ENCODE measurements around the gene MYO1C.

Gene MYO1C

DNA sequence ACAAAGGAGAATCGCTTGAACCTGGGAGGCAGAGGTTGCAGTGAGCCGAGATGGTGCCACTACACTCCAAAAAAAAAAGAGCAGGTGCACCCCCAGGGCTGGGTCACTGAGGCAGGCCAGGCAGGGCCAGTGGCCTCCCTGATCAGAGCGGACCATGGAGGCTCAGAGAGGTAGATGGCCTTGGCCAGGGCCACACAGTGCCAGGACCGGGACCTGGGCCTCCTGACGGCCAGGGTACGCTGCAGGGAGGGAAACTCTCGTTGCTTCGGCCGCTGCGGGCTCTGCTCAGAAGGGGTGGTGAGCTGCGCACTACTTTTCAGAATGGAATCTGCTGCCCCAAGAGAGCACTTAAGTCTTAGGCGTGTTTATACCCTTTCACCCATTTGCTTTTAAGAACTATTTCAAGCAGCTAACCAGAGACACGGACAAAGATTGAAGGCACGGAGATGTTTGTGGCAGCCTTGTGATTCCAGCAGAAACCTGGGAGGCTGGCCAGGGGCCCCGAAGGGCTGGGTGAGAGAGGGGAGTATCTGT is 17.1 kb downstream of the MYO1C start:
- no peak overlapping the region for H3K4me3 ChIP-seq (replicated peaks; ENCODE audit: low read depth, low read length)
- TF ChIP-seq, protein P1, sequence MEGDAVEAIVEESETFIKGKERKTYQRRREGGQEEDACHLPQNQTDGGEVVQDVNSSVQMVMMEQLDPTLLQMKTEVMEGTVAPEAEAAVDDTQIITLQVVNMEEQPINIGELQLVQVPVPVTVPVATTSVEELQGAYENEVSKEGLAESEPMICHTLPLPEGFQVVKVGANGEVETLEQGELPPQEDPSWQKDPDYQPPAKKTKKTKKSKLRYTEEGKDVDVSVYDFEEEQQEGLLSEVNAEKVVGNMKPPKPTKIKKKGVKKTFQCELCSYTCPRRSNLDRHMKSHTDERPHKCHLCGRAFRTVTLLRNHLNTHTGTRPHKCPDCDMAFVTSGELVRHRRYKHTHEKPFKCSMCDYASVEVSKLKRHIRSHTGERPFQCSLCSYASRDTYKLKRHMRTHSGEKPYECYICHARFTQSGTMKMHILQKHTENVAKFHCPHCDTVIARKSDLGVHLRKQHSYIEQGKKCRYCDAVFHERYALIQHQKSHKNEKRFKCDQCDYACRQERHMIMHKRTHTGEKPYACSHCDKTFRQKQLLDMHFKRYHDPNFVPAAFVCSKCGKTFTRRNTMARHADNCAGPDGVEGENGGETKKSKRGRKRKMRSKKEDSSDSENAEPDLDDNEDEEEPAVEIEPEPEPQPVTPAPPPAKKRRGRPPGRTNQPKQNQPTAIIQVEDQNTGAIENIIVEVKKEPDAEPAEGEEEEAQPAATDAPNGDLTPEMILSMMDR (IDR thresholded peaks at IDR 0.05; ENCODE audit: low read depth, low read length, missing control alignments) = no peak
- DNase-seq (ENCODE audit: extremely low read depth, low read depth) = no peak

DNA sequence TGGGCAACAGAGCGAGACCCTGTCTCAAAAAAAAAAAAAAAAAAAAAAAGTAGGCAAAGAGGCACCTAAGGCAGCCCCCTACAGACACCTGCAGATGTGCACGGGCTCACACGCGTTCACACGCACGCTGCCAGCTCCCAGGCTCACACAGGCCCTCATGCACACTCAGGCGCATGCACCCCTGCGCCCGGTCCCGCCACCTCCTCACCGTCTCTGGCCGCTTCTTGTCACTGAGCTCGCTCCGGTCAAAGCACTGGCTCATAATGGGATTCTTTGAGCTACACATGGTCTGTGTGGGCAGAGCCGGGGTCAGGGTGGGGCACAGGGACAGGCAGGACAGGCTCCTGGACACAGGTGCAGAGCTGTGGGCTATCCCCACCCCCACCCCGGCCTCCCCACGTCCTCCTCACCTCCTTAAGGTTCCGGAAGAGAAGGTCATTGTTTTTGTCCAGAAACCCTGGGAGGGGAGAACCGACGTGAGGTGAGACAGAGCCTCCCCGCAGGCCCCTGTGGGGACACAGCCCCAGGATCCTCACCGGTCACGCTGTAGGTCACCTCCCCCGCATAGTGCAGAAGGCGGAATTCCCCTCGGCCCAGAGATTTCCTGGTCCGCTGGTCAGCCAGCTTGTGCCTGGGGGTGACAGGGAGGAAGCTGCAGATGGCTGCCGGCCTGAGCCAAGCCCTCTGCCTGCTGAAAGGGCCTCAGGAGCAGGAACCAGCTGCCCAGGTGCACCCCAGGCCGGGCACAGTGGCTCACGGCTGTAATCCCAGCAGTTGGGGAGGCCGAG is 17.9 kb downstream of the MYO1C start:
- H3K4me3 ChIP-seq (replicated peaks; ENCODE audit: low read depth, low read length) = no peak overlapping the region
- no peak for DNase-seq (ENCODE audit: extremely low read depth, low read depth)
- TF ChIP-seq, protein P1 (IDR thresholded peaks at IDR 0.05; ENCODE audit: low read depth, low read length, missing control alignments) = no peak

DNA sequence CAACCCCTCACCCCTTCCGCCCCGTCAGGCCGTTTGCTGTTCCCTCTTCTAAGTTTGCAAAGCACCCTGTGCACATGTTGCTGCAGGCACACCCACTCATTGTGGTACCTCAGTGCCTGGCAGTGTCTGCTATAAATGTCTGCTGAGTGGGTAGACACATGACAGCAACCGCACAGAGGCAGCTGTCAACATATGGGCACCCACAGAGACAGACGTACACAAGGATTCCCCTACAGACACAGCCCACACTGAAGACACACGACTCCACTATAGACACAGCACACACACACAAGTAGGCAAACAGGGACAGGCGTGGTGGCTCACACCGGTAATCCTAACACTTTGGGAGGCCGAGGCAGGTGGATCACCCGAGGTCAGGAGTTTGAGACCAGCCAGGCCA is 18.6 kb downstream of the MYO1C start:
- TF ChIP-seq, protein P1 (IDR thresholded peaks at IDR 0.05; ENCODE audit: low read depth, low read length, missing control alignments) = no peak
- H3K4me3 ChIP-seq (replicated peaks; ENCODE audit: low read depth, low read length) = no peak overlapping the region
- no peak for DNase-seq (ENCODE audit: extremely low read depth, low read depth)

DNA sequence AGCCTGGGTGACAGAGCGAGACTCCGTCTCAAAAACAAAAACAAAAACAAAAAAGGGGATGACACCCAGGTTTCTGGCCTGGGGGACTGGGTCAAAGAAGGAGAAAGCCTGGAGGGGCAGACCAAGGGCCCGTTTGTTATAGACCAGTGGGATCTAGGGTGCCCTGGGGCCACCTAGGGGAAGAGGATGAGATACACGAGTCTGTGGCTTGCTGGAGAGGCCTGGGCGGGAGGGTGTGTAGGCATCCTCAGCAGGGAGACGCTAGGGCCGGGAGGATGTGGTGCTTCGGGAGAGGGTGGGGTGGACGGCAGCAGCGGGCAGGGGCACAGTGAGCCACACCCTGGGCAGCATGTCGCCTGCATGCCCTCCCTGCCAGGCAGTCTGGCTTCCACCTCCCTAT is 19.3 kb downstream of the MYO1C start:
- DNase-seq (ENCODE audit: extremely low read depth, low read depth) = no peak
- no peak overlapping the region for H3K4me3 ChIP-seq (replicated peaks; ENCODE audit: low read depth, low read length)
- TF ChIP-seq, protein P1 (IDR thresholded peaks at IDR 0.05; ENCODE audit: low read depth, low read length, missing control alignments) = no peak

DNA sequence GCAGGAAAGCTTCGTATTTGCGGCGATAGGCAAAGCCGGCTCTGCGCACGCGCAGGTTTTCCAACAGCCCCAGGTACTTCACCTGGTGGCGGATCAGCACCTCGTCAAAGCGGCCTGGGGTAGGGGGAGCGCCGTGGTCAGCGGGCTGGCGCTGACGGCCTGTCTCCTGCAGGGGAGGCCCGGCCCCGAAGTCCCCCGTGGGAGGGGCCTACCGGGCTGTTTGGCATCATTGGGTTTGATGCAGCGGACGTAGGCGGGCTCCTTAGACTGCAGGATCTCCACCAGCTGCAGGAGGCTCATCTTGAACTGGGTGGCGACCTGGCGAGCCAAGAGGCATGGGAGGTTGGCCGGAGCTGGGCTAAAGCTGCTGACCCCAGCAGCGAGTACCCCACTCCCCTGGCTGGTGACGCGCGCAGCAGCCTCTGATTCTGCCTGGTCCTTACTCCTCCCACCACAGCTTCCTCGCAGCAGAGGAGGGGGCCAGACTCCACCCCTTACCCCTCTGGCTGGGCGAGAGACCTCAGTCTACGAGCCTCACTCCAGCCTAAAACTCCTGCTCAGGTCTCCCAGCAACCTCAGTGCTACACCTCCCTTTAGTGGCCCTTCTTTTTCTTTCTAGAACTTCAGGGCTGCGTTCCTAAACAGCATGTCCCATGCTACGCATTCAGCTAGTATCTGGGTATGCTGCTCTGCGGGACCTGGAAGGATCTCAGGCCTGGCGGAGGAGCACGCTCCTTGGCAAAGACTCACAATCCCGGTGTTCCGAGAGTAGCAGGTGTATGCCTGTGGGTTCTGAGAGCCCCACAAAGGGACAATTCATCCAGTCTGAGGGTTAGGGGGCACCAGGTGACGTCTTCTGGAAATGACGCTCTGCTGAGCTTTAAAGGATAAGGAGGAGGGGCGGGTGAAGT is 20.3 kb downstream of the MYO1C start:
- H3K4me3 ChIP-seq (replicated peaks; ENCODE audit: low read depth, low read length) = no peak overlapping the region
- DNase-seq (ENCODE audit: extremely low read depth, low read depth) = no peak
- TF ChIP-seq, protein P1 (IDR thresholded peaks at IDR 0.05; ENCODE audit: low read depth, low read length, missing control alignments) = no peak

DNA sequence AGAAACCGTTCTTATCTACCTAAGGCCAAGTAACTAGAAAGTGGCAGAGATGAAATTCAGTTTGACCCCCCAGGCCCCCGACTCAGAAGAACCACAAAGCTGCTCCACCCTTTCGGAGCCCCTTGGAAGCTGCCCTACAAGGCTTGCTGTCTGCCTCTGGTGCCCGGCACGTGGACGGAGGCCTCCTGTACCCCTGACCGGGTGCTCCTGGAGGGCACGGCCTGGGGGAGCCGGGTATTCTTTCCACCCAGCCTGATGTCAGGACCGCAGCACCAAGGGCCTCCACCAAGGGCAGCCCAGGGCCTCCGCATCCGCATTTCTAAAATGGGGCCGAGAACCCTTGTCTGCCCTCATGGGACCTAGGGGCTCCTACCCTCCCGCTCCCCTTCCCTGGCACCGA is 21.0 kb downstream of the MYO1C start:
- no peak overlapping the region for H3K4me3 ChIP-seq (replicated peaks; ENCODE audit: low read depth, low read length)
- no peak for DNase-seq (ENCODE audit: extremely low read depth, low read depth)
- TF ChIP-seq, protein P1 (IDR thresholded peaks at IDR 0.05; ENCODE audit: low read depth, low read length, missing control alignments) = no peak

Data from HFF-Myc (cell line).